ENCODE measurements around the gene DCD. TPM values are rescaled to one million over a fixed set of nuclear protein-coding genes. Genes with fewer than 3 reads are reported as not detected.
"Not testable (repeated sequence)": the region's sequence is repeated elsewhere in the genome, so short reads cannot be mapped to it uniquely, and the experiment has no call there.

Gene DCD
- total RNA-seq: not detected in 2 replicates

DNA sequence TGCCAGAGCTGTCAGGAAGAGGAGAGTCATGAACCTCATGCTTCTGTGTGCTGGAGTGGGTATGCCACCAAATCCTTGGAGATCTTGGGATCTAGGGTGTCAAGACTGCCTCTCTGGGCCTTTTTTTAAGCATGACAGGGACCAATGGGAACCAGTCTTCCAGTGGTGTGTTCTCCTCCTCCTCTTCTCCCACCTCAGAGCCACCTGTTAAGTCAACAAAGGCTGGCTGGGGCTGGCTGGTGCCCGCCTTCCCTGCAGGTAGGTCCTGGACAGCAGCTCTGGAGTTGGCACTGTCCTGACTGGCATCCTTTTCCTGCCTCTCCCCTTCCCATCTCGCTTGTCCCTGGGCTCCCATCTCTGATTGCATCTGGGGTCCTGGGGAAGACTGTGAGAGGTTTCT, at the start of gene DCD:
TSS of gene DCD (minus strand) at position 101 of the 400 bp plus-strand sequence. CDS start at position 39, 62 bp downstream.
- intact Hi-C loops (cut with micrococcal nuclease): no loop called here

GRCh38 chr12:54697851-54698250, 49.7 kb upstream of the DCD start:
- intact Hi-C loops (cut with micrococcal nuclease): no loop called here

- intact Hi-C loops (cut with micrococcal nuclease): no loop called here
These were observed 44.2 kb upstream of the DCD start for GRCh38 chr12:54692353-54692752.

DNA sequence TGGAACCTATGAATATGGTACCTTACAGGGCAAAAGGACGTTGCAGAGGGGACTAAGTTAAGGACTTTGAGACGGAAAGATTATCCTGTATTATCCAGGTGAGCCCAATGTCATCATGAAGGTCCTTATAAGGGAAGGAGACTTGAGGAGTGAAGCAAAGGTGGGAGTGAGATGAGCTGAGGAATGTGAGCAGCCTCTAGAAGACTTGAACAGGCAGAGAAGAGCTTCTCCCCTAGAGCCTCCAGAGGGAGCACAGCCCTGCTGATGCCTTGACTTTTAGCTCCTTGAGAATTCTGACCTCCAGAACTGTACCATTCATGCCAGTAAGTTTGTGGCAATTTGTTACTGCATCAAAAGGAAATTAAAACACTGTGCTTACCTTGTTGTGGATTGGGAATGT, 41.8 kb upstream of the DCD start:
- intact Hi-C loops (cut with micrococcal nuclease): no loop called here

GRCh38 chr12:54689034-54689372, 40.8 kb upstream of the DCD start:
- intact Hi-C loops (cut with micrococcal nuclease): no loop called here

DNA sequence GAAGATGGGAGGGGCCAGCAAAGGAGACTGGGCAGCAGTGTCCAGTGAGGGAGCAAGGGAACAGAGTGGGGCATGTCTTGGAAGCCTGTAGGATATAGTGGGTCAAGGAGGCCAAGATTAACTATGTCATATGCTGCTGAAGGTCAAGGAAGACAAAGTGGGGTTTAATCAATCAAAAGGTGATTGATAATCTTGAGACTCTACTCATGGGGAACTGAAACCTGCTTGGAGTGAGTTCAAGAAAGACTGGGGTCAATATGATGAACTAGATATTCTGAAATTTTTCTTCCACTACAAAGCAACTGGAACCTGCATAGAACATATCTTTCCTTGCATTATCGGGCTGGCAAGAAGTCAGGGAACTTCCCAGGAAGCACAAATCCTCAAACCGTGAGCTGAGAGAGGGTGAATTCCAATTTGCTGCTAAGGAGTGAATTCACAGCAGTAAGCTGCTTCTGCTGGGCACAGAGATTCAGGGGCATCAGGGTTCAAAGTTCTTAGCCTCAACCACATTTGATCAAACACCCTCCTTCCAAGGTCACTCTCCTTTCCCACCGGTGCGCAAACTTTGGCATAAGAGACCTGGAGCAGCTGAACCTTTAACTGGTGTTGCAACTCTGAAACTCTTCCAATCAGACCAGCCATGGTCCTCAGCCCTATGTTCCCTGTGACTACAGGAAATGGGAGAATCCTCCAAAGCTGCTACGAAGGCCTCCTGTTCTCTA, 40.3 kb upstream of the DCD start:
- intact Hi-C loops (cut with micrococcal nuclease): no loop called here

GRCh38 chr12:54684636-54685630, 36.8 kb upstream of the DCD start:
- intact Hi-C loops (cut with micrococcal nuclease): no loop called here

DNA sequence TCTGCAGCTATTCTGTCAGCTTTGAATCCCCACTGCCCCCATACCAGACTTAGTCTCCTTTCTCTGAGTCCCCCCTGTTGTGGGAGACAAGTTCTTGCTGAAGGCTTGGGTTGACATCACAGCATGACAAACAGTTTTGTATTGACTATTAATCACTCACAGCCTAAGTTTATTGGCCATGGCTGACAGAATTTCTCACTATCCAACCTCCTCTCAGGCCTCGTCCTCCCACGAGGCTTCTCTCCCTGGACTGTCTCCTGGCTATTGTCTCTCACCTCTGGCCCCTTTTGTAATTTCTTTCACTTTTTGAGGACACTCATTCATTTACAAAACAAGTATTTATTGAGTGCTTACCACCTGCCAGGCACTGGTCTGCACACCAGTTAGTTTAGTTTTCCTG, 35.2 kb upstream of the DCD start:
- intact Hi-C loops (cut with micrococcal nuclease): no loop called here

DNA sequence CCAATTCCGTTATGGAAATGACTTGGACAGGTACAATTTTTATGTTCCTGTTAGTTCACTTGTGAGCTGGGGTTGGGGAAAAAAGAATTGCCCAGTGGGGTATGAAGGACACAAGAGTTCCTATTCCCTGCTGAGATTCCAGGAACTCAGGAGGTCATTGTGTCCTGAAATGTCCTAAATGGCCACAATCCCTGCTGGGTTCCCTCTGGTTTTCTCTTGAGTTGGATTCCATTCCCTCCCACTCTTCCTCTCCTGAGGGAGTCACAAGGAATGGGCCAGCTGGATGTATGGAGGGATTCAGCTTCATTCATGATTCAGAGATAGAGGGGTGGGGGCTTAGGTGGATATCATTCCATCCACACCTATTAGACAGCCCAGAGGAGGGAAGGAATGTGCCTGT, 34.5 kb upstream of the DCD start:
- intact Hi-C loops (cut with micrococcal nuclease): no loop called here

- intact Hi-C loops (cut with micrococcal nuclease): no loop called here
These were observed 32.2 kb upstream of the DCD start for GRCh38 chr12:54680374-54680773.

DNA sequence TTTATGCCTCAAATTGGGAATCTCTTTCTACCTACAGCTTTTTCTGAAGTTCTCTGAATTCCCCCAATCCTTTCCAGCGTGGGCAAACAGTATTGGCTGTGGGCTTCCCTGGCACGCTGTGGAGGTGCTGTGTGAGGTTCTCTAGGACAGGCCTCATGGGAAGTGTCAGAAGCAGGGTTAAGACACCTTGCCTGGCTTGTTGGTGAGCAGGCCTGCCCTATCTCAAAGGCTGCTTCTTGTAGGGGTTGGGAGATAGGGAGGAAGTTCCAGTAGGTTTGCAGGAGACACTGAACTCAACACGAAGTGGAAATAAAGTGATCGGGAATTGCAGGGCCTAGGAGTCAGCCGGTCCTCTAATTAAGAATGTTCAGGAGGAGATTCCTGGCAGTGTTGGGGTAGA, 30.0 kb upstream of the DCD start:
- intact Hi-C loops (cut with micrococcal nuclease): no loop called here

- intact Hi-C loops (cut with micrococcal nuclease): no loop called here
These were observed 19.8 kb upstream of the DCD start for GRCh38 chr12:54667945-54668344.

- intact Hi-C loops (cut with micrococcal nuclease): no loop called here
These were observed 17.8 kb upstream of the DCD start for GRCh38 chr12:54666008-54666407.

- intact Hi-C loops (cut with micrococcal nuclease): not testable (repeated sequence)
These were observed 17.0 kb upstream of the DCD start for GRCh38 chr12:54665022-54665635.

GRCh38 chr12:54663603-54664002, 15.4 kb upstream of the DCD start:
- intact Hi-C loops (cut with micrococcal nuclease): no loop called here

DNA sequence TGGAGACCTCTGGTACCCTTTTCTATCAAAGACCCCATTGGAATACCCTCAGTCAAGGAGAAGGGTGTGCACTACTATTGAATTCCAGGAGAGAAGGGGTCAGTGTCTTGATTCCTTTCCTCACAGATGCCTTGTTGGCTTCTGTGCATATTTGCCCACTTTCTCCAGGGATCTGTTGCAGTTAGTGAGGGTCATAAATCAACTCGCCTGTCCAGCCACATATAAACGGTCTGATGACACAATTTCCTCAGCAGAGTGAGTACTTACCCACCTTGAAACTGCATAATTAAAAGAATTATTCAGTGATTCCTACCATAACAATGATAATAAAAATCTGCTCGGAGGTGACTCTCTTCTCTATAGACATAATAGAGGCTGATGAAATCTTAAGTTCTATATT, 13.9 kb upstream of the DCD start:
- intact Hi-C loops (cut with micrococcal nuclease): no loop called here

DNA sequence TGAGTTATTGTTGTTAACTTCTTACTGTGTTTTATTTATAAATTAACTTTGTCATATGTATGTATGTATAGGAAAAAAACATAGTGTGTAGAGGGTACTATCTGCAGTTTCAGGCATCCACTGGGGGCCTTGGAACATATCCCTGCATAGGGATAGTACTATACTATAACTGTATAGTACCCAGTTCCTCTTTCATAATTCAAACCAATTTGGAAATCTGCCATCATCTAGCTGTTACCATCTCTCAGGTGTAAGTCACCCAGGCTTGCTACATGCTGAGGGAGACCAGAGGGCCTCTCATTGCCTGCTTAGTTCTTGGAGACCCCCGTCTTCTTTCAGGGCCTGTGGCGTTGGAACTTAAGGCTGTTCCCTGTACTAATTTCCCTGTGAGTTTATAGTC, 12.9 kb upstream of the DCD start:
- intact Hi-C loops (cut with micrococcal nuclease): no loop called here

DNA sequence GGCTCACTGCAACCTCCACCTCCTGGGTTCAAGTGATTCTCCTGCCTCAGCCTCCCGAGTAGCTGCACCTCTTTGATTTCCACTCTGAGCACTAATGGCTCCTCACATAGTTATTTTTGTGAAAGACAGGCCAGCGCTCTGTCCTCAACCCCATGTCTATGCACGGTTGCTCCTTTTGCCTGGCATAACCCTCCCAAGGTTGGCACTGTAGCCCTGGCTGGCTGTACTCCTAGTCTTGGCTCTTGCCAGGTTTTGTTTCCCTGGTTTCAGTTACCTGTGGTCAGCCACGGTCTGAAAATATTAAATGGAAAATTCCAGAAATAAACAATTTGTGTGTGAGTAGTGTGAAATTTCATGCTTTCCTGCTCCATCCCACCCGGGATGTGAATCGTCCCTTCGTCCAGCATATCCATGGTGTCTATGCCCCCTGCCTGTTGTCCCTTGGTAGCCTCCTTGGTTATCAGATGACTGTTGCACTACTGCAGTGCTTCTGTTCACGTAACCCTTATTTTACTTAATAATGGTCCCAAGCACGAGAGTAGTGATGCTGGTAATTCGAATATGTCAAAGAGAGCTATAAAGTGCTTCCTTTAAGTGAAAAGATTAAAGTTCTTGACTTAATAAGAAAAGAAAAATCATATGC, 12.3 kb upstream of the DCD start:
- intact Hi-C loops (cut with micrococcal nuclease): no loop called here

- intact Hi-C loops (cut with micrococcal nuclease): no loop called here
These were observed 10.4 kb upstream of the DCD start for GRCh38 chr12:54658306-54659264.

DNA sequence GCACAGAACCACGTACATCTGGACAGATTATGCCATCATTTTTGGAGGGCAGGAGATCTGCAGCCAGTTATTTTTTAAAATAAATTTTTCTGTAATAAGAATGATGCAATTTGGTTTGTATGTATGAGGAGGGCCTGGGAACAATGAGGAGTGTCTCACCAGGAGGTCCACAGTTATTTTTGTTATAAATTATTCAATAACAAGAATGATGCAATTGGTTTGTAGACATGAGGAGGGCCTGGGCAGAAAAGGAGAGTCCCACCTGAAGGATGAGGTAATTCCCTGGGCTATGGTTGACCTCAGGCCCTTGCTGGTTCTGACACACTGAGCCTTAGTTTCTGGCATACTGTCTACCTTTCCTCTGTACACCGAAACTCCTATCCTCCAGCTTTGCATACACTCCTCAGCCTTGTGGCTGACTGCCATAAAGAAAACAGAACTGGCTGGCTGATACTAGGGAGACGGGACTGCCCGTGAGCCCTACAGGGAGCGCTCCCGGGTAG, 9.0 kb upstream of the DCD start:
- intact Hi-C loops (cut with micrococcal nuclease): no loop called here
